CD4-positive, alpha-beta T cell treated with Interleukin-15 for 4 hours (primary cell): ENCODE results near the gene YARS2.
"Not testable (repeated sequence)": the region's sequence is repeated elsewhere in the genome, so short reads cannot be mapped to it uniquely, and the experiment has no call there.

Experiments
- DNase-seq: peaks from one replicate; pipeline ENCODE4 v3.0.0-alpha.2; 2020; ENCODE audit warnings: low spot score

YARS2 gene

GRCh38 chr12:32743264-32743663 is 12.4 kb downstream of the YARS2 start:
- no peak for DNase-seq

- no peak for DNase-seq
Measured at GRCh38 chr12:32742133-32742532, 13.6 kb downstream of the YARS2 start.

GRCh38 chr12:32739279-32739678 is 16.4 kb downstream of the YARS2 start:
- no peak for DNase-seq

- DNase-seq = no peak
Measured at GRCh38 chr12:32737715-32738114, 18.0 kb downstream of the YARS2 start.

- no peak for DNase-seq
Measured at GRCh38 chr12:32736445-32736844, 19.3 kb downstream of the YARS2 start.

- DNase-seq = no peak
Measured at GRCh38 chr12:32734952-32735351, 20.7 kb downstream of the YARS2 start.

- DNase-seq = no peak
Measured at GRCh38 chr12:32727237-32727636, 28.5 kb downstream of the YARS2 start.

- DNase-seq = no peak
Measured at GRCh38 chr12:32726286-32726685, 29.4 kb downstream of the YARS2 start.

GRCh38 chr12:32725308-32725707 is 30.4 kb downstream of the YARS2 start:
- DNase-seq = not testable (repeated sequence)

GRCh38 chr12:32718926-32719325 is 36.8 kb downstream of the YARS2 start:
- DNase-seq = no peak

GRCh38 chr12:32714772-32715171 is 40.9 kb downstream of the YARS2 start:
- DNase-seq = no peak

GRCh38 chr12:32708926-32709325 is 46.8 kb downstream of the YARS2 start:
- no peak for DNase-seq

GRCh38 chr12:32706335-32707024 is 49.2 kb downstream of the YARS2 start:
- no peak for DNase-seq

- no peak for DNase-seq
Measured at GRCh38 chr12:32705783-32706182, 49.9 kb downstream of the YARS2 start.

- no peak for DNase-seq
Measured at GRCh38 chr12:32702946-32703345, 52.8 kb downstream of the YARS2 start.

GRCh38 chr12:32702473-32702872 is 53.2 kb downstream of the YARS2 start:
- no peak for DNase-seq

GRCh38 chr12:32699437-32699836 is 56.3 kb downstream of the YARS2 start:
- DNase-seq = not testable (repeated sequence)

- no peak for DNase-seq
Measured at GRCh38 chr12:32698285-32698684, 57.4 kb downstream of the YARS2 start.

- DNase-seq = no peak
Measured at GRCh38 chr12:32697445-32697844, 58.3 kb downstream of the YARS2 start.
